Measurements from ENCODE around the gene ELN.
A peak's percentile ranks its signal among the peaks of the same experiment; 100 is the strongest.

GRCh38 chr7:74021546-74022320 is 6.2 kb upstream of the ELN start:
- no peak for TF ChIP-seq CTCF (optimal IDR thresholded peaks at IDR 0.05 in 1 of 3, IDR thresholded peaks at IDR 0.05 in 1 of 3, conservative IDR thresholded peaks at IDR 0.05 in 1 of 3; ENCODE audit: extremely low read depth in 1 of 3, insufficient read depth in 2 of 3, low read length in 3 of 3)
- peak; percentile 38 for TF ChIP-seq EZH2 (IDR thresholded peaks at IDR 0.05; ENCODE audit: low read length)
